ENCODE data around the gene ZNF532. TPM values are rescaled to one million over a fixed set of nuclear protein-coding genes. Genes with fewer than 3 reads are reported as not detected.

Gene ZNF532
- total and polyA plus RNA-seq, 9 of the 15 experiments (the other 6 are each of a cell fraction or from before 2014, with no cell fraction given), result 0.42 TPM; not detected in 8

GRCh38 chr18:59021500-59021899 is 156.8 kb downstream of the ZNF532 start:
- TF ChIP-seq PHTF2 (CRISPR knock-in tag; IDR thresholded peaks at IDR 0.05) (no peak), HNRNPH1 (optimal IDR thresholded peaks at IDR 0.05; ENCODE audit: low read depth, low read length) (no peak)
- ATAC-seq (no peak), DNase-seq (ENCODE audit: extremely low read depth in 1 of 4, low spot score in 3 of 4) (no peak), FAIRE-seq (no peak)
- WGBS (ENCODE audit: insufficient coverage, low coverage, missing lambda C conversion rate), result 0% methylated on average over 1 of the region's 1 CpG
- ChIA-PET CTCF (ENCODE audit: low intra/inter-chr PET ratio) (no interaction called here), POLR2A (no interaction called here)
- Histone ChIP-seq H3K36me3 (ENCODE audit: control insufficient read depth, insufficient read depth, low read length) (no peaks in the 10 kb centered on the region), H2AFZ (ENCODE audit: low read depth, low read length) (no peak overlapping the region), H3K9me1 (ENCODE audit: control insufficient read depth, insufficient read depth, low read length) (no peaks in the 10 kb centered on the region), H3K9me3 (replicated peaks; ENCODE audit: control insufficient read depth, insufficient read depth, low read depth, low read length) (no peaks in the 10 kb centered on the region), H4K20me1 (replicated peaks; ENCODE audit: control insufficient read depth, insufficient read depth, low read length) (no peaks in the 10 kb centered on the region), H3K4me1 (replicated peaks in 1 of 2; ENCODE audit: control insufficient read depth in 2 of 2, insufficient read depth in 2 of 2, low read length in 2 of 2) (no peaks in the 10 kb centered on the region), H3K4me2 (ENCODE audit: insufficient read depth, low read length) (no peak overlapping the region), H3K4me3 (no peak overlapping the region), H3K27me3 (ENCODE audit: control insufficient read depth in 2 of 2, insufficient read depth in 2 of 2, low read length in 2 of 2) (no peaks in the 10 kb centered on the region), H3K79me2 (ENCODE audit: control insufficient read depth, insufficient read depth, low read length) (no peaks in the 10 kb centered on the region), H3K9ac (ENCODE audit: insufficient read depth in 1 of 2, low read depth in 2 of 2, low read length in 2 of 2) (no peak overlapping the region), H3K27ac (ENCODE audit: extremely low read depth, low read depth, low read length) (no peak overlapping the region)
- intact Hi-C loops (cut with micrococcal nuclease) (no loop called here), in situ Hi-C loops (cut with MboI) (no loop called here)
- BruUV-seq (replicated peaks), result no TSS peak

GRCh38 chr18:59022167-59022945 is 157.7 kb downstream of the ZNF532 start:
- H3K36me3 ChIP-seq (ENCODE audit: control insufficient read depth, insufficient read depth, low read length), result no peaks in the 10 kb centered on the region
- DNase-seq (ENCODE audit: extremely low read depth in 1 of 4, low spot score in 3 of 4) (no peak), FAIRE-seq (no peak), ATAC-seq (no peak)
- no peak overlapping the region for H3K27ac ChIP-seq (ENCODE audit: extremely low read depth, low read depth, low read length)
- no peaks in the 10 kb centered on the region for H3K27me3 ChIP-seq (ENCODE audit: control insufficient read depth in 2 of 2, insufficient read depth in 2 of 2, low read length in 2 of 2)
- WGBS (ENCODE audit: insufficient coverage, low coverage, missing lambda C conversion rate), result 1% methylated on average over 8 of the region's 10 CpGs
- H3K4me2 ChIP-seq (ENCODE audit: insufficient read depth, low read length), result no peak overlapping the region
- ChIA-PET POLR2A (no interaction called here), CTCF (ENCODE audit: low intra/inter-chr PET ratio) (interaction anchor here (0.6 kb wide), 1 partner anchor 1473 kb away, joined by 3 read pairs; no protein-coding TSS in a partner anchor)
- no peaks in the 10 kb centered on the region for H3K9me3 ChIP-seq (replicated peaks; ENCODE audit: control insufficient read depth, insufficient read depth, low read depth, low read length)
- H3K4me3 ChIP-seq, result no peak overlapping the region
- TF ChIP-seq SLC30A9 (CRISPR knock-in tag; IDR thresholded peaks at IDR 0.05) (no peak), ZNF551 (CRISPR knock-in tag; IDR thresholded peaks at IDR 0.05) (no peak), CLOCK (CRISPR knock-in tag; IDR thresholded peaks at IDR 0.05; ENCODE audit: borderline replicate concordance) (no peak)
- intact Hi-C loops (cut with micrococcal nuclease), result no loop called here
- no peak overlapping the region for H2AFZ ChIP-seq (ENCODE audit: low read depth, low read length)
- no peaks in the 10 kb centered on the region for H3K79me2 ChIP-seq (ENCODE audit: control insufficient read depth, insufficient read depth, low read length)
- in situ Hi-C loops (cut with MboI), result no loop called here
- BruUV-seq (replicated peaks), result no TSS peak
- no peaks in the 10 kb centered on the region for H4K20me1 ChIP-seq (replicated peaks; ENCODE audit: control insufficient read depth, insufficient read depth, low read length)
- H3K4me1 ChIP-seq (replicated peaks in 1 of 2; ENCODE audit: control insufficient read depth in 2 of 2, insufficient read depth in 2 of 2, low read length in 2 of 2), result no peaks in the 10 kb centered on the region
- no peak overlapping the region for H3K9ac ChIP-seq (ENCODE audit: insufficient read depth in 1 of 2, low read depth in 2 of 2, low read length in 2 of 2)
- no peaks in the 10 kb centered on the region for H3K9me1 ChIP-seq (ENCODE audit: control insufficient read depth, insufficient read depth, low read length)
